ENCODE data around the gene TCEANC. TPM values are rescaled to one million over a fixed set of nuclear protein-coding genes. Genes with fewer than 3 reads are reported as not detected.

The TCEANC gene
- total RNA-seq, 2 experiments from 2014 or later: 1.9 to 2.3 TPM

DNA sequence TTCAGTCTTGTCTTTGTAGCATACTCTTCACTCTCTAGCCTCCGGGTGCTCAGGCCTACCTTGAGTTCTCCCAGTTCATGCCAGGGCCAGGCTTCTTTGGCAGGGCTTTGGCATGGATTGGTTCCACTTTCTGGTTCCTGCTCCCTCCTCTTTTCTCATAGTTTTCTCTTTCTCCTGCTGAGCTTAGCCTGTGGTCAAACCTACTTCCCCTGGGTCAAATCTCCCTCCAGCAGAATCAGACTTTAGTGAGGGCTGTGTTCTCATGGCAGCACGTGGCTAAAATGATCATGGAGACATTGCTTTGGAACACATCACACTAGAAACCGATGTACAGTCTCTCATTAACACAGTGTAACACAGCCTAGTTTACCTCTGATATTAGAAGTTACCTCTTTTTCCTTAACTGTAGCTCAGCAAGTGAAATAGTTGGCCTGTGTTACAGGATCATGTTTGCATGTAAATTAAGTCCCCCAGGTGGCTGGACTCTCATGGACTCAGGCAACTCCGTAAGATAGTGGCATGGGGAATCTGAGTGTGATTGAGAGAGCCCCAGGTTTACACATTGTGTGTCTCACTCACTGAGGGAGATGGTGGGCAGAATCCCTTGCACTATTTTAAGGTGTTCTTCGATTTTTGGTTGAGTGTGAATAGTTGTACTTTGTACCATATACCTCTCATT, 49.3 kb downstream of the TCEANC start:
- Mint-ChIP-seq H3K4me3 (no peak overlapping the region), H3K36me3 (ENCODE audit: low read depth) (peaks cover 23% of the 10 kb centered on the region), H3K9me3 (ENCODE audit: low read depth) (no peaks in the 10 kb centered on the region), H3K4me1 (peaks cover 52% of the 10 kb centered on the region), H3K27me3 (no peaks in the 10 kb centered on the region), H3K27ac (peak overlapping the region; percentile 32)
- POLR2A ChIA-PET: interaction anchor here (0.6 kb wide), 1 partner anchor 12 kb away, joined by 4 read pairs; no protein-coding TSS in a partner anchor
- CTCF ChIA-PET: no interaction called here
- ATAC-seq: no peak
- intact Hi-C loops (cut with DNase I, micrococcal nuclease): no loop called here
- DNase-seq: no peak

DNA sequence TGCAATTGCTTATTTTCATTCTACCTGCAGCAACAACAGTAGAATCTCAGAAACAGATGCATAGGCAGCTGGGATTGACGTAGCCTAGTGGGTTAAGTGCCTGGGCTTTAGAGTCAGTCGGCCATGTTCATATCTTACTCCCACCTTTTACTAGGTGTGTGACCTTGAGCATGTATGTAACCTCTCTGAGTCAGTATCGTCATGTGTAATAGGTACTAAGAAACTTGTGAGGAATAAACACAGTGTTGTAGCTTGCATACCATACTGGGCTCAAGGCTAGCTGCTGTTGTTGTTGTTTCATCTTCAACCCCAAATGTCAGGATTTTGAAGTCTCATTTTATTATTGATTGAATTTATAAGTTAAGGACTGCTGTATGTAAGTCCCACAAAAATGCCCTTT, 50.2 kb downstream of the TCEANC start:
- ATAC-seq: peak; percentile 76
- H3K9me3 Mint-ChIP-seq (ENCODE audit: low read depth): no peaks in the 10 kb centered on the region
- peaks cover 46% of the 10 kb centered on the region for H3K4me1 Mint-ChIP-seq
- H3K36me3 Mint-ChIP-seq (ENCODE audit: low read depth): peaks cover 26% of the 10 kb centered on the region
- CTCF ChIA-PET: no interaction called here
- no peak overlapping the region for H3K4me3 Mint-ChIP-seq
- POLR2A ChIA-PET: interaction anchor here (0.6 kb wide), 1 partner anchor 11 kb away, joined by 4 read pairs; no protein-coding TSS in a partner anchor
- intact Hi-C loops (cut with DNase I, micrococcal nuclease): no loop called here
- no peak for DNase-seq
- H3K27me3 Mint-ChIP-seq: no peaks in the 10 kb centered on the region
- peak overlapping the region; percentile 85 for H3K27ac Mint-ChIP-seq

DNA sequence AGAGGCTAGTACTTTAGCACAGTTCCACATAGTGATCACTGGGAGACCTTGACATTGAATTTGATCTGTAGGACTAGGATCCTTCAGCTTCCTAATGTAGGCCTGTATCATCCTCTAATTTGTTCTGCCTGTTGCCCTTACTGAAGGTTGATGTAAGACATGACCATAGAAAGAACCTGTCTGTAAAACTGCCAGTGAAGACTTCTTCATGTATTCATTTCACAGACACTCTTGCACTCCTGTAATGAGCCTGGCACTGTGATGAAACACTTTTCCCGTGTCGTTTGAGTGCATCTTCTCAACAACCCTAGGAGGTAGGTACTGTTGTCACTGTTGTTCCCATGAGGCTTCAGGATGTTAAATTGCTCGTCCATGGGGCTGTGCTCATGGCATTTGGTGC, 50.6 kb downstream of the TCEANC start:
- DNase-seq (peak; percentile 12), ATAC-seq (peak; percentile 66)
- Mint-ChIP-seq H3K9me3 (ENCODE audit: low read depth) (no peaks in the 10 kb centered on the region), H3K27ac (peak overlapping the region; percentile 85), H3K4me1 (peaks cover 45% of the 10 kb centered on the region), H3K4me3 (no peak overlapping the region), H3K27me3 (no peaks in the 10 kb centered on the region), H3K36me3 (ENCODE audit: low read depth) (peaks cover 26% of the 10 kb centered on the region)
- intact Hi-C loops (cut with DNase I, micrococcal nuclease): no loop called here
- POLR2A ChIA-PET: no interaction called here
- CTCF ChIA-PET: interaction anchor here (0.7 kb wide), 1 partner anchor 35 kb away, joined by 3 read pairs; no protein-coding TSS in a partner anchor

DNA sequence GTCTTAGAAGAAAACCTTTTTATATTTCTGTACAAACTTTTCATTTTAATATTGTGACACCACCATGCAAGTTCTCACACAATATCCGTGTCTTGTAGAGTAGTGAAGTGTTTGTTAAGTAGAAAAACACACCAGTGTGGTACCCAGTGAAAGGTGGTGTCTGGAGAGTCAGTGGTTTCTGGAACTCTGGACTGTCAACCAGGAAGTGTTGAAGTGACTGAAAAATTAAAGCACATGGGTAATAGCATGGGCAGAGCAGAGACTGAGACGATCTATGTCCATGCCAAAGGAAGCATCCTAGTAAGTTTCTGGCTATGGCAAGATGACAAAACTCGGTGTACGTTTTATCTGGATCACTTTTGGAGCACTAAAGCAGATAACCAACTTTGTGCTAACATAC, 58.2 kb downstream of the TCEANC start:
- ATAC-seq (no peak), DNase-seq (no peak)
- H3K4me3 Mint-ChIP-seq: no peak overlapping the region
- intact Hi-C loops (cut with DNase I, micrococcal nuclease): no loop called here
- H3K4me1 Mint-ChIP-seq: peaks cover 16% of the 10 kb centered on the region
- ChIA-PET CTCF (interaction anchor here (0.7 kb wide), 1 partner anchor 16 kb away, joined by 3 read pairs; no protein-coding TSS in a partner anchor), POLR2A (no interaction called here)
- H3K36me3 Mint-ChIP-seq (ENCODE audit: low read depth): peaks cover 21% of the 10 kb centered on the region
- H3K27ac Mint-ChIP-seq: no peak overlapping the region
- H3K9me3 Mint-ChIP-seq (ENCODE audit: low read depth): no peaks in the 10 kb centered on the region
- H3K27me3 Mint-ChIP-seq: no peaks in the 10 kb centered on the region

Other genes starting within 250 kb of the TCEANC start
- gene EGFL6, start 83.5 kb upstream of the TCEANC start, total RNA-seq: under 1 TPM; 0.19 to 0.21 TPM
- 10 to 100 TPM; 24.9 to 31.4 TPM for gene RAB9A, start 36.0 kb downstream of the TCEANC start, total RNA-seq
- gene TRAPPC2, start 81.5 kb downstream of the TCEANC start, total RNA-seq: 10 to 100 TPM; 10.3 to 16.4 TPM
- 10 to 100 TPM; 28.0 to 32.4 TPM for gene OFD1, start 81.6 kb downstream of the TCEANC start, total RNA-seq
- under 1 TPM in 1 of 2 experiments, not detected in 1; 0.14 TPM for gene GPM6B, start 164.0 kb downstream of the TCEANC start, total RNA-seq

Data from activated CD4-positive, alpha-beta T cell treated with anti-CD3 and anti-CD28 coated beads for 36 hours (primary cell).